H1 (cell line): Measurements from ENCODE around the gene C3. TPM values are rescaled to one million over a fixed set of nuclear protein-coding genes. Genes with fewer than 3 reads are reported as not detected.

Source experiments
- EP300 ChIP-seq, 2 experiments: IDR thresholded peaks; 1 replicate in 1 of 2; 2 replicates in 1 of 2; pipeline ENCODE4 v1.6.1; 2011 to 2012; ENCODE audit warnings: low read depth in 2 of 2, low read length in 2 of 2, mild to moderate bottlenecking in 2 of 2, borderline replicate concordance in 1 of 2, inconsistent platforms in 1 of 2, moderate library complexity in 1 of 2
- GABPA ChIP-seq: IDR thresholded peaks from 2 replicates; pipeline ENCODE4 v1.6.1; 2011; ENCODE audit warnings: mild to moderate bottlenecking, low read length, moderate library complexity, borderline replicate concordance; ENCODE audit not compliant: insufficient read depth
- KDM4A ChIP-seq: IDR thresholded peaks from one replicate; pipeline ENCODE4 v1.7.1; 2012; ENCODE audit warnings: low read depth, mild to moderate bottlenecking, moderate library complexity, low read length, inconsistent platforms; ENCODE audit not compliant: severe bottlenecking
- RAD21 ChIP-seq, 2 experiments: IDR thresholded peaks in 1 of 2; conservative IDR thresholded peaks in 1 of 2; 2 replicates each; pipeline ENCODE4 v1.6.1; 2011; ENCODE audit warnings: low read depth in 2 of 2, low read length in 2 of 2, improper control_type of control experiment in 1 of 2, inconsistent platforms in 1 of 2, mild to moderate bottlenecking in 1 of 2, moderate library complexity in 1 of 2
- RFX5 ChIP-seq: IDR thresholded peaks from 2 replicates; pipeline ENCODE4 v1.6.1; 2011; ENCODE audit warnings: low read depth, low read length, improper control_type of control experiment, borderline replicate concordance
- TAF7 ChIP-seq: optimal IDR thresholded peaks from 2 replicates; pipeline ENCODE3; 2011; ENCODE audit warnings: low read depth, mild to moderate bottlenecking, inconsistent platforms, low read length, moderate library complexity, borderline replicate concordance
- polyA plus RNA-seq, 7 experiments: library from polyadenylated mRNA; depleted of rRNA in 3 of 7; stranded (reverse) in 5 of 7; unstranded in 2 of 7; fragments of >200 nt in 5 of 7; fragments of 200-250 nt in 2 of 7; gene quantifications; 1 replicate in 5 of 7; 2 replicates in 1 of 7; 4 replicates in 1 of 7; pipeline versions ENCODE4 v1.2.1 to v1.2.3, GENCODE V29; 2011 to 2013; ENCODE audit warnings: missing spikeins in 2 of 7, mixed read lengths in 2 of 7
- total RNA-seq: library from RNA; stranded (reverse); fragmentation: NEBNext Ultra II Directional; extraction: Animal tissue kit (Norgen Biotek cat#: 25700); gene quantifications from 2 replicates; pipeline ENCODE4 v1.2.1, GENCODE V29; 2021
- TF ChIP-seq, protein P1 (sequence below): fragments of 300-600 bp; sonication (generic); IDR thresholded peaks from 2 replicates; pipeline ENCODE4 v1.7.1; 2012; ENCODE audit warnings: low read length, moderate library complexity, mild to moderate bottlenecking, inconsistent platforms; ENCODE audit not compliant: insufficient replicate concordance
- TF ChIP-seq, protein P2 (sequence below): IDR thresholded peaks from 2 replicates; pipeline ENCODE4 v1.6.1; 2011; ENCODE audit warnings: low read depth, mild to moderate bottlenecking, low read length; ENCODE audit not compliant: insufficient read depth

The C3 gene
- total and polyA plus RNA-seq, 2 of the 8 experiments (the other 6 are each of a cell fraction or from before 2014, with no cell fraction given): 6.4 to 12.8 TPM

DNA sequence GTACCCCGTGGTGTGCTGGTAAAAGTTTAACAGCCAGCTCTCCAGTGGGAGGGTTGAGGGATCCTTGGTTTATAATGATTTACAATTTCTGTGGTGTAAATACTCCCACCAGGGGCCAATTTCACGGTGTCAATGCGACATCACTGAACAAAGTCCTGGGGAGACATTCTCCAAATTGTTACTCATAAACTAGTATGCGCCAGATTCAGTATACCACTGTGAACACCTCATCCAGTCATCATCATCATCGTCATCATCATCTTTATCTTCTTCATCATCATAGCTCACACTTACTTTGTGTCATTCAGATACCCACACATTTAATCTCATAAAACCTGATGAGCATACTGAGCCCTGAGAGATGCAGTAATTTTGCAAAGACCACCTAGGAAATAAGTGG is 33.3 kb downstream of the C3 start (continued):
- TF ChIP-seq, protein P1, sequence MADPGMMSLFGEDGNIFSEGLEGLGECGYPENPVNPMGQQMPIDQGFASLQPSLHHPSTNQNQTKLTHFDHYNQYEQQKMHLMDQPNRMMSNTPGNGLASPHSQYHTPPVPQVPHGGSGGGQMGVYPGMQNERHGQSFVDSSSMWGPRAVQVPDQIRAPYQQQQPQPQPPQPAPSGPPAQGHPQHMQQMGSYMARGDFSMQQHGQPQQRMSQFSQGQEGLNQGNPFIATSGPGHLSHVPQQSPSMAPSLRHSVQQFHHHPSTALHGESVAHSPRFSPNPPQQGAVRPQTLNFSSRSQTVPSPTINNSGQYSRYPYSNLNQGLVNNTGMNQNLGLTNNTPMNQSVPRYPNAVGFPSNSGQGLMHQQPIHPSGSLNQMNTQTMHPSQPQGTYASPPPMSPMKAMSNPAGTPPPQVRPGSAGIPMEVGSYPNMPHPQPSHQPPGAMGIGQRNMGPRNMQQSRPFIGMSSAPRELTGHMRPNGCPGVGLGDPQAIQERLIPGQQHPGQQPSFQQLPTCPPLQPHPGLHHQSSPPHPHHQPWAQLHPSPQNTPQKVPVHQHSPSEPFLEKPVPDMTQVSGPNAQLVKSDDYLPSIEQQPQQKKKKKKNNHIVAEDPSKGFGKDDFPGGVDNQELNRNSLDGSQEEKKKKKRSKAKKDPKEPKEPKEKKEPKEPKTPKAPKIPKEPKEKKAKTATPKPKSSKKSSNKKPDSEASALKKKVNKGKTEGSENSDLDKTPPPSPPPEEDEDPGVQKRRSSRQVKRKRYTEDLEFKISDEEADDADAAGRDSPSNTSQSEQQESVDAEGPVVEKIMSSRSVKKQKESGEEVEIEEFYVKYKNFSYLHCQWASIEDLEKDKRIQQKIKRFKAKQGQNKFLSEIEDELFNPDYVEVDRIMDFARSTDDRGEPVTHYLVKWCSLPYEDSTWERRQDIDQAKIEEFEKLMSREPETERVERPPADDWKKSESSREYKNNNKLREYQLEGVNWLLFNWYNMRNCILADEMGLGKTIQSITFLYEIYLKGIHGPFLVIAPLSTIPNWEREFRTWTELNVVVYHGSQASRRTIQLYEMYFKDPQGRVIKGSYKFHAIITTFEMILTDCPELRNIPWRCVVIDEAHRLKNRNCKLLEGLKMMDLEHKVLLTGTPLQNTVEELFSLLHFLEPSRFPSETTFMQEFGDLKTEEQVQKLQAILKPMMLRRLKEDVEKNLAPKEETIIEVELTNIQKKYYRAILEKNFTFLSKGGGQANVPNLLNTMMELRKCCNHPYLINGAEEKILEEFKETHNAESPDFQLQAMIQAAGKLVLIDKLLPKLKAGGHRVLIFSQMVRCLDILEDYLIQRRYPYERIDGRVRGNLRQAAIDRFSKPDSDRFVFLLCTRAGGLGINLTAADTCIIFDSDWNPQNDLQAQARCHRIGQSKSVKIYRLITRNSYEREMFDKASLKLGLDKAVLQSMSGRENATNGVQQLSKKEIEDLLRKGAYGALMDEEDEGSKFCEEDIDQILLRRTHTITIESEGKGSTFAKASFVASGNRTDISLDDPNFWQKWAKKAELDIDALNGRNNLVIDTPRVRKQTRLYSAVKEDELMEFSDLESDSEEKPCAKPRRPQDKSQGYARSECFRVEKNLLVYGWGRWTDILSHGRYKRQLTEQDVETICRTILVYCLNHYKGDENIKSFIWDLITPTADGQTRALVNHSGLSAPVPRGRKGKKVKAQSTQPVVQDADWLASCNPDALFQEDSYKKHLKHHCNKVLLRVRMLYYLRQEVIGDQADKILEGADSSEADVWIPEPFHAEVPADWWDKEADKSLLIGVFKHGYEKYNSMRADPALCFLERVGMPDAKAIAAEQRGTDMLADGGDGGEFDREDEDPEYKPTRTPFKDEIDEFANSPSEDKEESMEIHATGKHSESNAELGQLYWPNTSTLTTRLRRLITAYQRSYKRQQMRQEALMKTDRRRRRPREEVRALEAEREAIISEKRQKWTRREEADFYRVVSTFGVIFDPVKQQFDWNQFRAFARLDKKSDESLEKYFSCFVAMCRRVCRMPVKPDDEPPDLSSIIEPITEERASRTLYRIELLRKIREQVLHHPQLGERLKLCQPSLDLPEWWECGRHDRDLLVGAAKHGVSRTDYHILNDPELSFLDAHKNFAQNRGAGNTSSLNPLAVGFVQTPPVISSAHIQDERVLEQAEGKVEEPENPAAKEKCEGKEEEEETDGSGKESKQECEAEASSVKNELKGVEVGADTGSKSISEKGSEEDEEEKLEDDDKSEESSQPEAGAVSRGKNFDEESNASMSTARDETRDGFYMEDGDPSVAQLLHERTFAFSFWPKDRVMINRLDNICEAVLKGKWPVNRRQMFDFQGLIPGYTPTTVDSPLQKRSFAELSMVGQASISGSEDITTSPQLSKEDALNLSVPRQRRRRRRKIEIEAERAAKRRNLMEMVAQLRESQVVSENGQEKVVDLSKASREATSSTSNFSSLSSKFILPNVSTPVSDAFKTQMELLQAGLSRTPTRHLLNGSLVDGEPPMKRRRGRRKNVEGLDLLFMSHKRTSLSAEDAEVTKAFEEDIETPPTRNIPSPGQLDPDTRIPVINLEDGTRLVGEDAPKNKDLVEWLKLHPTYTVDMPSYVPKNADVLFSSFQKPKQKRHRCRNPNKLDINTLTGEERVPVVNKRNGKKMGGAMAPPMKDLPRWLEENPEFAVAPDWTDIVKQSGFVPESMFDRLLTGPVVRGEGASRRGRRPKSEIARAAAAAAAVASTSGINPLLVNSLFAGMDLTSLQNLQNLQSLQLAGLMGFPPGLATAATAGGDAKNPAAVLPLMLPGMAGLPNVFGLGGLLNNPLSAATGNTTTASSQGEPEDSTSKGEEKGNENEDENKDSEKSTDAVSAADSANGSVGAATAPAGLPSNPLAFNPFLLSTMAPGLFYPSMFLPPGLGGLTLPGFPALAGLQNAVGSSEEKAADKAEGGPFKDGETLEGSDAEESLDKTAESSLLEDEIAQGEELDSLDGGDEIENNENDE: no peak
- no peak for TF ChIP-seq RFX5
- TF ChIP-seq GABPA: no peak
- TF ChIP-seq EP300 (IDR thresholded peaks at IDR 0.05; ENCODE audit: borderline replicate concordance in 1 of 2, low read depth in 2 of 2, low read length in 2 of 2): no peak
- TF ChIP-seq, protein P2, sequence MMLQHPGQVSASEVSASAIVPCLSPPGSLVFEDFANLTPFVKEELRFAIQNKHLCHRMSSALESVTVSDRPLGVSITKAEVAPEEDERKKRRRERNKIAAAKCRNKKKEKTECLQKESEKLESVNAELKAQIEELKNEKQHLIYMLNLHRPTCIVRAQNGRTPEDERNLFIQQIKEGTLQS: no peak
- TF ChIP-seq TAF7: no peak
- no peak for TF ChIP-seq RAD21 (IDR thresholded peaks at IDR 0.05 in 1 of 2, conservative IDR thresholded peaks at IDR 0.05 in 1 of 2; ENCODE audit: low read depth in 2 of 2, low read length in 2 of 2)
- TF ChIP-seq KDM4A: no peak
